HepG2 (cell line): Measurements from ENCODE around the gene TPSB2. TPM values are rescaled to one million over a fixed set of nuclear protein-coding genes. Genes with fewer than 3 reads are reported as not detected.
A peak's percentile ranks its signal among the peaks of the same experiment; 100 is the strongest.

ENCODE experiments used
- ATAC-seq: fragments of 200-7000 bp; cut with Tn5 transposase; 3 replicates; pipeline ENCODE4 v1.9.1; 2020; ENCODE audit warnings: mild to moderate bottlenecking, moderate library complexity
- BruUV-seq: library from RNA; stranded (reverse); fragments of 400-500 nt; replicated peaks from 2 replicates; lab custom pipeline; 2021; lab: Mats Ljungman, UMichigan
- CTCF ChIA-PET: fragments of 300-600 bp; formaldehyde crosslinking; extraction: SDS; loops from one replicate; lab custom pipeline; 2021; ENCODE audit warnings: low total read pairs, inconsistent platforms, low intra/inter-chr PET ratio; lab: Yijun Ruan, JAX
- POLR2A ChIA-PET: fragments of 350-600 bp; sonication (Branson Sonifier 250); formaldehyde crosslinking; loops from one replicate; lab custom pipeline; 2020; ENCODE audit warnings: antibody characterized with exemption, inconsistent platforms; lab: Yijun Ruan, JAX
- DNase-seq: peaks from one replicate; pipeline ENCODE4 v3.0.0-alpha.2; 2015; ENCODE audit warnings: low spot score
- FAIRE-seq: peaks from 3 replicates; lab custom pipeline; 2011; peaks lifted over from hg19 to GRCh38; lab: Jason Lieb, UNC
- H2AFZ ChIP-seq: one replicate; pipeline ENCODE4 v1.6.1; 2011; ENCODE audit warnings: low read length, inconsistent platforms
- H3K27ac ChIP-seq: fragments of 300-600 bp; 3 replicates; pipeline ENCODE4 v1.8.0; 2011; ENCODE audit warnings: mixed run types, mild to moderate bottlenecking, mixed read lengths, low read length, inconsistent platforms; ENCODE audit not compliant: insufficient read depth; ENCODE audit errors: extremely low read length
- H3K27me3 ChIP-seq, 2 experiments: fragments of 200-600 bp in 1 of 2; 2 replicates in 1 of 2; 3 replicates in 1 of 2; pipeline versions ENCODE4 v1.6.0 to v1.8.0; 2011; ENCODE audit warnings: low read length in 2 of 2, mild to moderate bottlenecking in 2 of 2, moderate library complexity in 2 of 2, inconsistent platforms in 1 of 2; ENCODE audit not compliant: insufficient read depth in 2 of 2, control insufficient read depth in 1 of 2
- H3K36me3 ChIP-seq, 2 experiments: fragments of 200-600 bp in 1 of 2; replicated peaks in 1 of 2; 2 replicates in 1 of 2; 3 replicates in 1 of 2; pipeline versions ENCODE4 v1.5.1 to v1.8.0; 2011; ENCODE audit warnings: low read length in 2 of 2, inconsistent platforms in 1 of 2; ENCODE audit not compliant: insufficient read depth in 2 of 2, control insufficient read depth in 1 of 2
- H3K4me1 ChIP-seq: 2 replicates; pipeline ENCODE4 v1.5.1; 2012; ENCODE audit warnings: low read length, inconsistent platforms; ENCODE audit not compliant: insufficient read depth
- H3K4me2 ChIP-seq: 2 replicates; pipeline ENCODE4 v1.6.0; 2011; ENCODE audit warnings: low read depth, low read length, inconsistent platforms
- H3K4me3 ChIP-seq, 3 experiments: fragments of 200-600 bp in 1 of 3; sonication (generic), shearing (Covaris generic) in 1 of 3; replicated peaks in 1 of 3; 2 replicates each; pipeline ENCODE4 v1.5.1; 2011 to 2016; ENCODE audit warnings: low read length in 3 of 3, inconsistent platforms in 2 of 3, low read depth in 2 of 3, mild to moderate bottlenecking in 2 of 3, control low read depth in 1 of 3, mixed read lengths in 1 of 3; ENCODE audit not compliant: insufficient read depth in 1 of 3
- H3K79me2 ChIP-seq: one replicate; pipeline ENCODE4 v1.6.1; 2011; ENCODE audit warnings: low read length, inconsistent platforms; ENCODE audit not compliant: insufficient read depth
- H3K9ac ChIP-seq: 2 replicates; pipeline ENCODE4 v1.6.0; 2011; ENCODE audit warnings: mild to moderate bottlenecking, low read depth, low read length, inconsistent platforms; ENCODE audit not compliant: insufficient read depth
- H3K9me3 ChIP-seq: 2 replicates; pipeline ENCODE4 v1.5.1; 2012; ENCODE audit warnings: mild to moderate bottlenecking, low read length
- H4K20me1 ChIP-seq: 2 replicates; pipeline ENCODE4 v1.6.0; 2011; ENCODE audit warnings: inconsistent platforms, mild to moderate bottlenecking, low read length, moderate library complexity; ENCODE audit not compliant: insufficient read depth
- EHMT2 ChIP-seq: fragments of 200-600 bp; sonication (generic); IDR thresholded peaks from 2 replicates; pipeline ENCODE4 v1.7.0; 2017; ENCODE audit warnings: antibody characterized with exemption, low read depth, low read length, borderline replicate concordance
- FOSL2 ChIP-seq: sonication (generic); formaldehyde crosslinking; IDR thresholded peaks from 2 replicates; pipeline ENCODE4 v1.4.0; 2020; ENCODE audit warnings: missing genetic modification reagents
- RFX3 ChIP-seq: IDR thresholded peaks from 2 replicates; pipeline ENCODE4 v1.6.1; 2016; ENCODE audit warnings: missing biosample characterization, missing genetic modification reagents
- SNAPC4 ChIP-seq: sonication (generic); formaldehyde crosslinking; IDR thresholded peaks from 2 replicates; pipeline ENCODE4 v1.4.0; 2020; ENCODE audit warnings: mild to moderate bottlenecking, missing genetic modification reagents
- TARDBP ChIP-seq: sonication (generic); formaldehyde crosslinking; IDR thresholded peaks from 2 replicates; pipeline ENCODE4 v1.8.0; 2022; ENCODE audit warnings: mild to moderate bottlenecking, missing genetic modification reagents
- ZBTB46 ChIP-seq: sonication (generic); formaldehyde crosslinking; IDR thresholded peaks from 2 replicates; pipeline ENCODE4 v1.4.0; 2020; ENCODE audit warnings: mild to moderate bottlenecking, missing genetic modification reagents, borderline replicate concordance
- ZNF331 ChIP-seq: sonication (generic); formaldehyde crosslinking; IDR thresholded peaks from 2 replicates; pipeline ENCODE4 v1.4.0; 2020; ENCODE audit warnings: missing genetic modification reagents
- WGBS: methylation state at CpG from one replicate; pipeline ENCODE4 v1.1.6; 2017; ENCODE audit warnings: low lambda C conversion rate; 5-methylcytosine and 5-hydroxymethylcytosine counted together
- in situ Hi-C: cut with HindIII; loops from 2 replicates; pipeline ENCODE4 v1.10.0; 2017; ENCODE audit warnings: low pct_unique_long_range_greater_than_20kb; ENCODE audit not compliant: extremely low pct_ligation_motif_present
- intact Hi-C: fragments of 100-400 bp; cut with micrococcal nuclease; formaldehyde crosslinking; loops from one replicate; pipeline ENCODE4 v1.10.0; 2022; ENCODE audit not compliant: unreplicated experiment
- polyA plus RNA-seq, 8 experiments: library from polyadenylated mRNA; depleted of rRNA in 3 of 8; stranded (reverse) in 7 of 8; unstranded in 1 of 8; fragments of >200 nt; fragmentation: Illumina TruSeq in 4 of 8; extraction: Trizol in 4 of 8; gene quantifications; 2 replicates each; pipeline versions ENCODE4 v1.2.1 to v1.2.3, GENCODE V29; 2011 to 2016; ENCODE audit warnings: low read depth in 4 of 8, missing spikeins in 1 of 8, mixed read lengths in 1 of 8; ENCODE audit not compliant: insufficient read depth in 1 of 8
- total RNA-seq, 5 experiments: library from RNA; depleted of rRNA; stranded (reverse); fragments of >200 nt; fragmentation: Illumina TruSeq; extraction: Trizol; gene quantifications; 2 replicates each; pipeline ENCODE4 v1.2.3, GENCODE V29; 2016; ENCODE audit warnings: low read depth in 1 of 5
- TF ChIP-seq, protein P1 (sequence below): sonication (generic); formaldehyde crosslinking; IDR thresholded peaks from 2 replicates; pipeline ENCODE4 v1.4.0; 2020; ENCODE audit warnings: missing genetic modification reagents, mild to moderate bottlenecking, borderline replicate concordance

TPSB2 gene
- total and polyA plus RNA-seq, 2 of the 13 experiments (the other 11 are each of a cell fraction or from before 2014, with no cell fraction given) = not detected

GRCh38 chr16:1189455-1189854 lies 40.5 kb downstream of the TPSB2 start:
- FAIRE-seq = no peak
- no TSS peak for BruUV-seq
- Histone ChIP-seq H3K36me3 (no peaks in the 10 kb centered on the region), H3K27ac (no peak overlapping the region), H4K20me1 (peaks cover 28% of the 10 kb centered on the region; the same call in 1 of the 2 replicates), H3K27me3 (peaks cover 0 to 15% of the 10 kb centered on the region in 2 experiments; a peak in 3 of 5 replicates), H3K4me2 (no peak overlapping the region), H3K4me3 (no peak overlapping the region), H3K9me3 (no peaks in the 10 kb centered on the region), H3K9ac (no peak overlapping the region), H3K4me1 (peaks cover 18% of the 10 kb centered on the region), H2AFZ (no peak overlapping the region), H3K79me2 (no peaks in the 10 kb centered on the region)
- in situ Hi-C loops (no loop called here), intact Hi-C loops (no loop called here)
- POLR2A ChIA-PET = no interaction called here
- 22% methylated on average over 7 of the region's 7 CpGs for WGBS
- no peak for TF ChIP-seq RFX3
- TF ChIP-seq, protein P1, sequence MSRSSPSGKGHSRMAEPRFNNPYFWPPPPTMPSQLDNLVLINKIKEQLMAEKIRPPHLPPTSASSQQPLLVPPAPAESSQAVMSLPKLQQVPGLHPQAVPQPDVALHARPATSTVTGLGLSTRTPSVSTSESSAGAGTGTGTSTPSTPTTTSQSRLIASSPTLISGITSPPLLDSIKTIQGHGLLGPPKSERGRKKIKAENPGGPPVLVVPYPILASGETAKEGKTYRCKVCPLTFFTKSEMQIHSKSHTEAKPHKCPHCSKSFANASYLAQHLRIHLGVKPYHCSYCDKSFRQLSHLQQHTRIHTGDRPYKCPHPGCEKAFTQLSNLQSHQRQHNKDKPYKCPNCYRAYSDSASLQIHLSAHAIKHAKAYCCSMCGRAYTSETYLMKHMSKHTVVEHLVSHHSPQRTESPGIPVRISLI (CRISPR knock-in tag) = no peak
- DNase-seq = no peak
- CTCF ChIA-PET = no interaction called here
- ATAC-seq = no peak

GRCh38 chr16:1188432-1189189 lies 41.4 kb downstream of the TPSB2 start:
- no peak for DNase-seq
- peak; percentile 61 for ATAC-seq
- H3K36me3 ChIP-seq = no peaks in the 10 kb centered on the region
- peaks cover 21% of the 10 kb centered on the region for H3K4me1 ChIP-seq
- H3K4me2 ChIP-seq = no peak overlapping the region
- 52% methylated on average over 15 of the region's 32 CpGs for WGBS
- peaks cover 0 to 22% of the 10 kb centered on the region in 2 experiments; a peak in 3 of 5 replicates for H3K27me3 ChIP-seq
- ChIA-PET POLR2A (no interaction called here), CTCF (no interaction called here)
- H3K4me3 ChIP-seq = no peak overlapping the region
- H3K9me3 ChIP-seq = no peaks in the 10 kb centered on the region
- no peak overlapping the region for H3K9ac ChIP-seq
- H2AFZ ChIP-seq = no peak overlapping the region
- no peaks in the 10 kb centered on the region for H3K79me2 ChIP-seq
- BruUV-seq = no TSS peak
- no peak overlapping the region for H3K27ac ChIP-seq
- H4K20me1 ChIP-seq = peaks cover 22% of the 10 kb centered on the region; the same call in 1 of the 2 replicates
- intact Hi-C loops = no loop called here
- in situ Hi-C loops = no loop called here
- no peak for FAIRE-seq
- TF ChIP-seq ZBTB46 (CRISPR knock-in tag) (no peak), ZNF331 (CRISPR knock-in tag) (peak; percentile 93), TARDBP (no peak), SNAPC4 (CRISPR knock-in tag) (no peak), EHMT2 (peak; percentile 90; the same call in 1 of the 2 replicates), FOSL2 (0 out of 2 replicates have a peak, but pooled peaks have one; percentile 27)
